Gastrocnemius medialis (tissue), 4 donors: ENCODE results near the gene ENOX1. TPM values are rescaled to one million over a fixed set of nuclear protein-coding genes. Genes with fewer than 3 reads are reported as not detected.
A peak's percentile ranks its signal among the peaks of the same experiment; 100 is the strongest.

ENCODE experiments used
- ATAC-seq, 2 donors: fragments of 150-250 bp; one replicate each; pipeline ENCODE4 v1.9.1; 2016
- DNase-seq, 2 donors: peaks; one replicate each; pipeline ENCODE4 v3.0.0-alpha.2; 2019
- H3K27ac ChIP-seq, 4 donors: fragments of 200-600 bp; sonication (generic); 1 replicate in 1 of 4; 2 replicates in 3 of 4; pipeline ENCODE4 v1.5.1; 2016 to 2018; ENCODE audit warnings: mild to moderate bottlenecking in 2 of 4, moderate library complexity in 1 of 4
- H3K27me3 ChIP-seq, 3 donors: fragments of 200-600 bp; sonication (generic) in 2 of 3; 1 replicate in 1 of 3; 2 replicates in 2 of 3; pipeline versions ENCODE4 v1.5.1 to v1.6.0; 2016 to 2019; ENCODE audit warnings: mild to moderate bottlenecking in 1 of 3, moderate library complexity in 1 of 3
- H3K36me3 ChIP-seq, 2 donors: fragments of 200-600 bp; sonication (generic) in 1 of 2; one replicate each; pipeline ENCODE4 v1.5.1; 2017 to 2018
- H3K4me1 ChIP-seq, 2 donors: fragments of 200-600 bp; sonication (generic) in 1 of 2; one replicate each; pipeline ENCODE4 v1.5.1; 2016 to 2017; ENCODE audit warnings: mild to moderate bottlenecking in 2 of 2
- H3K4me3 ChIP-seq, 4 donors: fragments of 200-600 bp; sonication (generic) in 3 of 4; 1 replicate in 1 of 4; 2 replicates in 3 of 4; pipeline ENCODE4 v1.5.1; 2016 to 2019; ENCODE audit warnings: mild to moderate bottlenecking in 2 of 4
- H3K9me3 ChIP-seq, 3 donors: fragments of 200-600 bp; sonication (generic) in 2 of 3; 1 replicate in 1 of 3; 2 replicates in 2 of 3; pipeline ENCODE4 v1.5.1; 2016 to 2019
- POLR2A ChIP-seq, 2 donors: fragments of 450-650 bp; IDR thresholded peaks; one replicate each; pipeline ENCODE4 v1.6.1; 2017; ENCODE audit warnings: antibody characterized with exemption in 2 of 2, mild to moderate bottlenecking in 2 of 2, moderate library complexity in 2 of 2
- in situ Hi-C, 4 donors: fragments of 200-750 bp; cut with MboI; loops; one replicate each; pipeline versions ENCODE4 v1.15.0 to v1.8.0; 2017; ENCODE audit warnings: low sequenced_read_pairs in 4 of 4
- intact Hi-C: fragments of 100-400 bp; cut with DNase I; formaldehyde crosslinking; loops from one replicate; pipeline ENCODE4 v1.15.1; 2023; ENCODE audit warnings: low total_unique reads
- total RNA-seq, 4 donors: library from RNA; depleted of rRNA; stranded (reverse); fragments of >200 nt; gene quantifications; one replicate each; pipeline versions ENCODE4 v1.1.0 to v1.2.3, GENCODE V29; 2016
- TF ChIP-seq, protein P1 (sequence below), 5 experiments: fragments of 450-650 bp in 3 of 5; fragments of 200-600 bp in 2 of 5; sonication (generic) in 2 of 5; IDR thresholded peaks in 4 of 5; conservative IDR thresholded peaks in 1 of 5; 1 replicate in 4 of 5; 2 replicates in 1 of 5; pipeline ENCODE4 v1.5.1; 2016 to 2019; ENCODE audit warnings: antibody characterized with exemption in 5 of 5, mild to moderate bottlenecking in 3 of 5, moderate library complexity in 3 of 5

Gene ENOX1
- total RNA-seq, 4 donors from 2014 or later: 0.46 to 3.5 (median 1.8) TPM

DNA sequence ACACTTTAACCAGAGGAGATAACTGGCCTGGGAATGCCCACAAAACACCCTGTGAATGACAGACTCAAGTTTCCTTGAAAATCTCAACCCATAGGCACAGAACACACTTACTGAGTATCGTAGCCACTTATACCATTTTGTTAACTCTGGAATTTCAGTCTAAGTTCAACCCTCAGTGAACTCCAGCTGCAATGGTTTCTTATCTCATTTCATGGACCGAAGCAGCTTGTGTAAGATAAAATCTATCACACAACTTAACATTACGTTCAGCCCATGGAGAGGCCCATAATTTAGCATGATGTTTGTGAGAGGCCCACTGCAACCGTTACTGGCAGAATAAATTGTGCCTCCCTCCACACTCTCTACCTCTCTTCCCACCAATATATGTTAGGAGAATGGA is 440.3 kb downstream of the ENOX1 start:
- no peak overlapping the region for H3K27ac ChIP-seq
- TF ChIP-seq POLR2A (IDR thresholded peaks at IDR 0.05): no peak
- TF ChIP-seq, protein P1, sequence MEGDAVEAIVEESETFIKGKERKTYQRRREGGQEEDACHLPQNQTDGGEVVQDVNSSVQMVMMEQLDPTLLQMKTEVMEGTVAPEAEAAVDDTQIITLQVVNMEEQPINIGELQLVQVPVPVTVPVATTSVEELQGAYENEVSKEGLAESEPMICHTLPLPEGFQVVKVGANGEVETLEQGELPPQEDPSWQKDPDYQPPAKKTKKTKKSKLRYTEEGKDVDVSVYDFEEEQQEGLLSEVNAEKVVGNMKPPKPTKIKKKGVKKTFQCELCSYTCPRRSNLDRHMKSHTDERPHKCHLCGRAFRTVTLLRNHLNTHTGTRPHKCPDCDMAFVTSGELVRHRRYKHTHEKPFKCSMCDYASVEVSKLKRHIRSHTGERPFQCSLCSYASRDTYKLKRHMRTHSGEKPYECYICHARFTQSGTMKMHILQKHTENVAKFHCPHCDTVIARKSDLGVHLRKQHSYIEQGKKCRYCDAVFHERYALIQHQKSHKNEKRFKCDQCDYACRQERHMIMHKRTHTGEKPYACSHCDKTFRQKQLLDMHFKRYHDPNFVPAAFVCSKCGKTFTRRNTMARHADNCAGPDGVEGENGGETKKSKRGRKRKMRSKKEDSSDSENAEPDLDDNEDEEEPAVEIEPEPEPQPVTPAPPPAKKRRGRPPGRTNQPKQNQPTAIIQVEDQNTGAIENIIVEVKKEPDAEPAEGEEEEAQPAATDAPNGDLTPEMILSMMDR (IDR thresholded peaks at IDR 0.05 in 4 of 5, conservative IDR thresholded peaks at IDR 0.05 in 1 of 5): no peak
- no peak overlapping the region for H3K4me3 ChIP-seq
- H3K9me3 ChIP-seq: no peaks in the 10 kb centered on the region
- H3K4me1 ChIP-seq: no peaks in the 10 kb centered on the region
- intact Hi-C loops (no loop called here), in situ Hi-C loops (no loop called here)
- no peak for DNase-seq
- H3K27me3 ChIP-seq: no peaks in the 10 kb centered on the region
- H3K36me3 ChIP-seq: no peaks in the 10 kb centered on the region
- ATAC-seq: no peak

DNA sequence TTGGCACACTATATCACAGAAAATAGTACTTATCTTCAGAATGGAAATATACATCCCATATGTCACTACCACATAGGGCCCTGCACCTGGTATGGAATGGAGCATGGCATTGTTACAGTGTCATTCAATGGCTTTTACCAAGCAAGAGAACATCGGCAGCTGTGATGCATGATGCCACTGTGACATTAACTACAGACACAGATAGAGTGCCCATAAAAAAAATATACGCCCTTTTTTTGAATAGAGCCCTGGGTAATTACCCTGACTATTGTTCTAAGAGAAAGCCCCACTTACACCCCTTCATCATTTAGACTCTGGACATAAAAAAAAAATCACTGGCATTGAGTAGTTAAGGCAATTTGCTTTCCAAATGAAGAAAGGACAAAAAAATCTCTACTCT is 443.1 kb downstream of the ENOX1 start:
- ATAC-seq (no peak), DNase-seq (no peak)
- no peaks in the 10 kb centered on the region for H3K9me3 ChIP-seq
- no peak for TF ChIP-seq POLR2A (IDR thresholded peaks at IDR 0.05)
- TF ChIP-seq, protein P1 (IDR thresholded peaks at IDR 0.05 in 4 of 5, conservative IDR thresholded peaks at IDR 0.05 in 1 of 5): no peak
- no peak overlapping the region for H3K4me3 ChIP-seq
- in situ Hi-C loops: no loop called here
- H3K27me3 ChIP-seq: no peaks in the 10 kb centered on the region
- no peaks in the 10 kb centered on the region for H3K36me3 ChIP-seq
- H3K27ac ChIP-seq: no peak overlapping the region
- intact Hi-C loops: no loop called here
- peaks cover 16 to 22% of the 10 kb centered on the region in 2 donors for H3K4me1 ChIP-seq

DNA sequence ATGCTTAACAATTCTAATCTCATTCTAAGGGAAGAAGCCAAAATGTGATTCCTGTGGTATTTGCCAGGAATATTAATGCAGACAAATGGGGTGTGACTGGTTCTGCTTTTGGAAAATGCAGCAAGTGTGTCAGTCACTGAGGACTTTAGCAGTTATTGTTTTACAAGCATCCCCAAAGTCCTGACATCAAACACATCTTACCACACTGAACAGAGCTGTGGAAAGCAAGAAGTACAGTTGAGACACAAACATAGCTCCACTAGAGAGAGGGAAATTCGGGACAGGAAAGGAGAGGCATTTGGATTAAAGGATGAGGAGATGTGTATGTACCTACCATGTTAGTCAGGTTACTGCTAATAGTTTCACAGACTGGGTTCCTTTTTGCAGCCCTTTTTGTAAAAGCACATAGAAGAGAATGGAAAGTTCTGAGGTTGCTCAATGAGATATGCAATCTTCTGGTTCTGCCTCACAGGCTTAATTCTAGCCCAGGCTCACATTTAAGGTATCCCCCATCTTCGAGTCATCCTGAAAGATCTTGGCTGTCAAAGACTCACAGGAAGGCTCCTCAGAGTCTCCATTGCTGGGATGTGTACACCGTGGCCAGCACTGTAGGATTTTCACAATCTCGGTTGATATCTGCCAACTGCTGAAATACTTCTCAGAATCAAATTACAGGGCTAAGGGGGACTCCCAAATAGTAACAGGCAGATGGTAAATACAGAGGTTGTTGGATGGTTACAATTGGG is 446.8 kb downstream of the ENOX1 start:
- intact Hi-C loops (loop anchor here (1.0 to 2.0 kb wide), 2 partner anchors 67 to 93 kb away; no protein-coding TSS in a partner anchor), in situ Hi-C loops (loop anchor here in 1 of 4 donors (10.0 kb wide), 1 partner anchor 95 kb away; no protein-coding TSS in a partner anchor)
- DNase-seq (peak; percentile 58 to 67), ATAC-seq (peak; percentile 85 to 86)
- peak overlapping the region; percentile 73 to 86 (median 84) for H3K27ac ChIP-seq
- peaks cover 23 to 46% of the 10 kb centered on the region in 2 donors for H3K4me1 ChIP-seq
- H3K4me3 ChIP-seq: no peak overlapping the region
- H3K36me3 ChIP-seq: no peaks in the 10 kb centered on the region
- no peak for TF ChIP-seq POLR2A (IDR thresholded peaks at IDR 0.05)
- TF ChIP-seq, protein P1 (IDR thresholded peaks at IDR 0.05 in 4 of 5, conservative IDR thresholded peaks at IDR 0.05 in 1 of 5): no peak
- H3K9me3 ChIP-seq: no peaks in the 10 kb centered on the region
- no peaks in the 10 kb centered on the region for H3K27me3 ChIP-seq

DNA sequence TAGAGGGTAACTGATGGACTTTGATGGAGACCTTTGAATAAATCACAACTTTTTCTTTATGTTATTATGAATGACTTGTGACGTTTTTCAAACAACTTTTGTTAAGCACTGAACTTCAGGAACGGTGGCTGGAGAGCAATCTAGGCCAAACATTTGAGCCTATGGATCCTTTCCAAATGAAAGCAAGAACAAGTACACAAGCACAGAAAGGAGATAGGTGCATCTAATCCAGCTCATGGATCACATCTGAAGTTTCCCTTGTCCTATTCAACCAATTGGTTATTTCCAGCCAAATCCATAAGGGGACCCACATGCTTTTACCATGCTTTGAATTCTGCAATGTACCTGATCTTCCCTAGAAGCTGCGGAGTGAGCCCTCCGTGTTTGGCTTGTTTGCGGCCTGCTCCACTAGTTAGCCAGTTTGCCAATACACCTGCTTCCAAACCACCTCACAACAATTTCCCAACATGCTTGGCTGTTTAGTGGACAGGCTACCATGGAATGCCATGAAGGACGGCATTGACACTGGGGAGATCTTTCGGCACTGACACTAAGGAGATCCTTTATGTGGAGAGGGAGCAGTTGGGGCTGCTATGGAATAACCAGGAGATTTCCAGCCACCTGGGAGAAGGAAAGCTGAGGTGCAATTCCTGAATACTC is 447.5 kb downstream of the ENOX1 start:
- TF ChIP-seq, protein P1 (IDR thresholded peaks at IDR 0.05 in 4 of 5, conservative IDR thresholded peaks at IDR 0.05 in 1 of 5): no peak
- no peak for TF ChIP-seq POLR2A (IDR thresholded peaks at IDR 0.05)
- peak; percentile 73 to 82 for ATAC-seq

More for the DNA sequence above, 447.5 kb downstream of the ENOX1 start:
- Histone ChIP-seq H3K36me3 (no peaks in the 10 kb centered on the region), H3K4me1 (peaks cover 23 to 46% of the 10 kb centered on the region in 2 donors), H3K27me3 (no peaks in the 10 kb centered on the region), H3K27ac (peak overlapping the region; percentile 73 to 86 (median 84)), H3K4me3 (no peak overlapping the region), H3K9me3 (no peaks in the 10 kb centered on the region)
- peak; percentile 35 to 49 for DNase-seq
- intact Hi-C loops: loop anchor here (2.0 kb wide), 1 partner anchor 94 kb away; no protein-coding TSS in a partner anchor
- in situ Hi-C loops: loop anchor here in 1 of 4 donors (10.0 kb wide), 1 partner anchor 96 kb away; no protein-coding TSS in a partner anchor
